Islet of Langerhans (tissue), 1 donor: Measurements from ENCODE around the gene TGM2.

Source experiments
- FAIRE-seq: peaks from one replicate; lab custom pipeline; 2011; peaks lifted over from hg19 to GRCh38; lab: Jason Lieb, UNC

TGM2 gene

GRCh38 chr20:38175304-38176180 lies 10.5 kb upstream of the TGM2 start:
- no peak for FAIRE-seq

- no peak for FAIRE-seq
Measured at GRCh38 chr20:38173237-38174156, 8.4 kb upstream of the TGM2 start.

GRCh38 chr20:38172408-38172807 lies 7.3 kb upstream of the TGM2 start:
- FAIRE-seq, result no peak

GRCh38 chr20:38171675-38172043 lies 6.6 kb upstream of the TGM2 start:
- no peak for FAIRE-seq

- no peak for FAIRE-seq
Measured at GRCh38 chr20:38170826-38171674, 6.0 kb upstream of the TGM2 start.

GRCh38 chr20:38170219-38170825 lies 5.3 kb upstream of the TGM2 start:
- no peak for FAIRE-seq

GRCh38 chr20:38169636-38170193 lies 4.6 kb upstream of the TGM2 start:
- no peak for FAIRE-seq

GRCh38 chr20:38168791-38169589 lies 3.9 kb upstream of the TGM2 start:
- no peak for FAIRE-seq

GRCh38 chr20:38167851-38168760 lies 3.0 kb upstream of the TGM2 start:
- FAIRE-seq, result no peak

GRCh38 chr20:38167328-38167850 lies 2.3 kb upstream of the TGM2 start:
- FAIRE-seq, result no peak

- FAIRE-seq, result no peak
Measured at GRCh38 chr20:38166703-38167233, 1.7 kb upstream of the TGM2 start.

GRCh38 chr20:38165966-38166702 lies 1.1 kb upstream of the TGM2 start:
- no peak for FAIRE-seq

GRCh38 chr20:38164624-38165088 lies 414 bp downstream of the TGM2 start:
- no peak for FAIRE-seq

- FAIRE-seq, result no peak
Measured at GRCh38 chr20:38164069-38164468, 1.0 kb downstream of the TGM2 start.

- no peak for FAIRE-seq
Measured at GRCh38 chr20:38162878-38163875, 1.9 kb downstream of the TGM2 start.

GRCh38 chr20:38162149-38162548 lies 2.9 kb downstream of the TGM2 start:
- FAIRE-seq, result no peak

- FAIRE-seq, result no peak
Measured at GRCh38 chr20:38161412-38161774, 3.7 kb downstream of the TGM2 start.
